Right lobe of liver (tissue), 4 donors: ENCODE results near the gene MFSD6.

Source experiments
- POLR2A ChIP-seq: fragments of 450-650 bp; IDR thresholded peaks from one replicate; pipeline ENCODE4 v1.6.1; 2017; ENCODE audit warnings: antibody characterized with exemption, mild to moderate bottlenecking
- TF ChIP-seq, protein P1 (sequence below), 4 donors: fragments of 200-600 bp in 3 of 4; fragments of 450-650 bp in 1 of 4; IDR thresholded peaks; one replicate each; pipeline versions ENCODE4 v1.5.1 to v1.8.0; 2016 to 2022; ENCODE audit warnings: antibody characterized with exemption in 4 of 4, mild to moderate bottlenecking in 2 of 4
- donor health status: DM: no; HTN: no; CAD: no.
- donor health status: DM: no; HTN: no; CAD: no.
- donor health status: DM: no; HTN: yes; CAD: no.

DNA sequence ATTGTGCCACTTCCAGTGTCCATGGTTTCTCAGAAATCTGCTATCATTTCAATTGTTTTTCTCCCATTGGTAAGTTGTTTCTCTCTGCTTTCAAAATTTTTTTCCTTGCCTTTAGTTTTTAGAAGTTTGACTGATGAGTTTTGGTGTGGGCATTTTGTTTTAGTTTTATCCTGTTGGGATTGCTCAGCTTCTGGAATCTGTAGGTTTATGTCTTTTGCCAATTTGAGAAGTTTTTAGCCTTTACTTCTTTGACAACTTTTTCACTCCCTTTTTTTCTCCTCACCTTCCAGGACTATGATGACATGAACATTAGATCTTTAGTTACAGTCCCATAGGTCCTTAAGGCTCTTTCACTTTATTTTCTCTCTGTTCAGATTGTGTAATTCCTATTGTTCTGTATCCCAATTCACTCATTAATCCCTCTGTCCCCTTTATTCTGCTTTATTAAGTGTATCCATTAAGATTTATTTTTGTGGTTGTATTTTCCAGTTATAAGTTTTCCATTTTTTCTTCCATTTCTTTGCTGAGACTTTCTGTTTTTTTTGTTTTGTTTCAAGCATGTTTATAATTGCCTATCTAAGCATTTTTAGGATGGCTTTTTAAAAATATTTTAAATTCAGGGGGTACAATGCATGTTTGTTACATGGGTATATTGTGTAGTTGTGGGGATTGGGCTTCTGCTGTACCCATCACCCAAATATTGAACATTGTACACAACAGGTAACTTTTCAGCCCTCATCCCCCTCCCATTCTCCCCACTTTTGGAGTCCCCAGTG is 17.9 kb downstream of the MFSD6 start:
- TF ChIP-seq, protein P1, sequence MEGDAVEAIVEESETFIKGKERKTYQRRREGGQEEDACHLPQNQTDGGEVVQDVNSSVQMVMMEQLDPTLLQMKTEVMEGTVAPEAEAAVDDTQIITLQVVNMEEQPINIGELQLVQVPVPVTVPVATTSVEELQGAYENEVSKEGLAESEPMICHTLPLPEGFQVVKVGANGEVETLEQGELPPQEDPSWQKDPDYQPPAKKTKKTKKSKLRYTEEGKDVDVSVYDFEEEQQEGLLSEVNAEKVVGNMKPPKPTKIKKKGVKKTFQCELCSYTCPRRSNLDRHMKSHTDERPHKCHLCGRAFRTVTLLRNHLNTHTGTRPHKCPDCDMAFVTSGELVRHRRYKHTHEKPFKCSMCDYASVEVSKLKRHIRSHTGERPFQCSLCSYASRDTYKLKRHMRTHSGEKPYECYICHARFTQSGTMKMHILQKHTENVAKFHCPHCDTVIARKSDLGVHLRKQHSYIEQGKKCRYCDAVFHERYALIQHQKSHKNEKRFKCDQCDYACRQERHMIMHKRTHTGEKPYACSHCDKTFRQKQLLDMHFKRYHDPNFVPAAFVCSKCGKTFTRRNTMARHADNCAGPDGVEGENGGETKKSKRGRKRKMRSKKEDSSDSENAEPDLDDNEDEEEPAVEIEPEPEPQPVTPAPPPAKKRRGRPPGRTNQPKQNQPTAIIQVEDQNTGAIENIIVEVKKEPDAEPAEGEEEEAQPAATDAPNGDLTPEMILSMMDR (IDR thresholded peaks at IDR 0.05), result no peak
- TF ChIP-seq POLR2A, result no peak
